Mucosa of rectum (tissue), 2 donors: ENCODE results near the gene PLA1A.

Experiments
- H3K27ac ChIP-seq, 2 donors: one replicate each; pipeline ENCODE4 v1.7.0; 2013; ENCODE audit warnings: inconsistent platforms in 2 of 2, low read depth in 2 of 2, low read length in 2 of 2
- H3K27me3 ChIP-seq, 2 donors: one replicate each; pipeline ENCODE4 v1.7.0; 2013; ENCODE audit warnings: low read length in 2 of 2; ENCODE audit not compliant: control insufficient read depth in 2 of 2, insufficient read depth in 2 of 2
- H3K36me3 ChIP-seq, 2 donors: one replicate each; pipeline ENCODE4 v1.7.0; 2013; ENCODE audit warnings: low read length in 2 of 2; ENCODE audit not compliant: control insufficient read depth in 2 of 2, insufficient read depth in 2 of 2
- H3K4me1 ChIP-seq, 2 donors: one replicate each; pipeline ENCODE4 v1.7.0; 2013; ENCODE audit warnings: low read length in 2 of 2, mild to moderate bottlenecking in 1 of 2; ENCODE audit not compliant: control insufficient read depth in 2 of 2, insufficient read depth in 2 of 2
- H3K4me3 ChIP-seq, 2 donors: one replicate each; pipeline ENCODE4 v1.7.0; 2013; ENCODE audit warnings: low read length in 2 of 2
- H3K9ac ChIP-seq, 2 donors: one replicate each; pipeline ENCODE4 v1.7.0; 2013; ENCODE audit warnings: low read length in 2 of 2, low read depth in 1 of 2, mild to moderate bottlenecking in 1 of 2
- H3K9me3 ChIP-seq, 2 donors: one replicate each; pipeline ENCODE4 v1.7.0; 2013; ENCODE audit warnings: low read length in 2 of 2; ENCODE audit not compliant: control insufficient read depth in 2 of 2
- donor health status: healthy.
- donor health status: Normal muscosa, but diverticular disease.

Gene PLA1A

GRCh38 chr3:119645813-119646212 is 48.1 kb downstream of the PLA1A start:
- Histone ChIP-seq H3K9me3 (no peaks in the 10 kb centered on the region), H3K9ac (no peak overlapping the region), H3K4me1 (peaks cover 0 to 3% of the 10 kb centered on the region in 2 donors), H3K4me3 (no peak overlapping the region), H3K27ac (no peak overlapping the region), H3K36me3 (peaks cover 3 to 4% of the 10 kb centered on the region in 2 donors), H3K27me3 (no peaks in the 10 kb centered on the region)

- peak overlapping the region; percentile 44 to 61 for H3K27ac ChIP-seq
- no peaks in the 10 kb centered on the region for H3K27me3 ChIP-seq
- H3K4me1 ChIP-seq: peaks cover 0 to 3% of the 10 kb centered on the region in 2 donors
- H3K4me3 ChIP-seq: no peak overlapping the region
- no peaks in the 10 kb centered on the region for H3K9me3 ChIP-seq
- H3K9ac ChIP-seq: no peak overlapping the region
- peaks cover under 1 to 3% of the 10 kb centered on the region in 2 donors for H3K36me3 ChIP-seq
Measured at GRCh38 chr3:119647171-119647570, 49.5 kb downstream of the PLA1A start.

DNA sequence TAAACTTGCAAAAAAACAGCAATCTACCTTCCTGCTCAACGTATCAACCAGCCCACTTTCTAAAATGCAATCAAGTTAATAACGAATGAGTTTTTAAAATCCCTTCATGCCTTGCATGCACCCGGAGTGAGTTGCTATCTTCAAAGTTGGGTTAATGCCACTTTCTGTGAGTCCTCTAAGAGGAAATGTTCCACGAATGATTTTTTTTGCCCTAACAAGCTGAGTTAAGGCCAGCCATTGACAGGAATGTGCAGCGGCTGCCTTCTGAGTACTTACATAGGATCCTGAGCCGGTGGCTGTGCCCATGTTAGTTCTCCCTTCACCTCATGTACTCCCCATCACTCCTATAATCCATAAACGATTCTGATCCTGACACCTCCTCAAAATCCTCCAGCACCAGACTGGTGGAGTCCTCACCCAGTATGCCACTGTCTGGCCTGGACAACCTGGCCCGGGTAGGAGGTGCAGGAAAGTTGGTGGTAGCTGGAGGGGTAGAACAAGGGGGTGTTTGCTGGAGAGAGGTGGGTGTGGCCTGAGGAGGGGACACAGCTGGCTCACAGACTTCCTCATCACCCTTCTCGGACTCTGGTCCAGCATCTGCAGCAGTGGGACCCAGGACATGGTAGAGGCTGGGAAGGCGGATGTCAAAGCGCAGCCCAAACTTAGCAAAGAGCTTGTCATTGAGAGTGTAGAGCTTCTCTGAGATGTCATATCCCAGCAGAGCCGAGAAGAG is 50.3 kb downstream of the PLA1A start:
- no peak overlapping the region for H3K4me3 ChIP-seq
- peak overlapping the region; percentile 44 to 61 for H3K27ac ChIP-seq
- no peak overlapping the region for H3K9ac ChIP-seq
- H3K27me3 ChIP-seq: no peaks in the 10 kb centered on the region
- H3K36me3 ChIP-seq: peaks cover 0 to 3% of the 10 kb centered on the region in 2 donors
- H3K4me1 ChIP-seq: peaks cover 0 to 3% of the 10 kb centered on the region in 2 donors
- no peaks in the 10 kb centered on the region for H3K9me3 ChIP-seq

DNA sequence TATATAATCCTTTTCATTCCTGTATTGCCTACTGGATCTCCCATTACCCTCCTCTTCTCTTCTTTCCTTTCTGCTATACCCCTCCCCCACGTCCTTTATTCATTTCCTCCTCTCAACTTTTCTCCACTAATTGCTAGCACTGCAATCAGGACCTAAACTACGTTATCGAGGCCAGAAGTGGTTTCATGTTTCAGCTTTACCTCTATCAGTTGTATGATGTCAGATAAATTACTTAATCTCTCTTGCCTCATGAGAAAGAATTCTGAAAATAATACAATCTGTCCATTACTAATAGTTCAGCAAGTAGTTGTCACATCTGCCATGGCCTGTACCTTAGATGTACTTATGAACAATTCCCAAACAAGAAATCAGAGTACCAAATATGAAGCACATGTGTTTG is 52.1 kb downstream of the PLA1A start:
- Histone ChIP-seq H3K4me1 (peaks cover 0 to 3% of the 10 kb centered on the region in 2 donors), H3K9me3 (no peaks in the 10 kb centered on the region), H3K36me3 (peaks cover 0 to 3% of the 10 kb centered on the region in 2 donors), H3K27me3 (no peaks in the 10 kb centered on the region), H3K27ac (no peak overlapping the region), H3K9ac (no peak overlapping the region), H3K4me3 (no peak overlapping the region)

DNA sequence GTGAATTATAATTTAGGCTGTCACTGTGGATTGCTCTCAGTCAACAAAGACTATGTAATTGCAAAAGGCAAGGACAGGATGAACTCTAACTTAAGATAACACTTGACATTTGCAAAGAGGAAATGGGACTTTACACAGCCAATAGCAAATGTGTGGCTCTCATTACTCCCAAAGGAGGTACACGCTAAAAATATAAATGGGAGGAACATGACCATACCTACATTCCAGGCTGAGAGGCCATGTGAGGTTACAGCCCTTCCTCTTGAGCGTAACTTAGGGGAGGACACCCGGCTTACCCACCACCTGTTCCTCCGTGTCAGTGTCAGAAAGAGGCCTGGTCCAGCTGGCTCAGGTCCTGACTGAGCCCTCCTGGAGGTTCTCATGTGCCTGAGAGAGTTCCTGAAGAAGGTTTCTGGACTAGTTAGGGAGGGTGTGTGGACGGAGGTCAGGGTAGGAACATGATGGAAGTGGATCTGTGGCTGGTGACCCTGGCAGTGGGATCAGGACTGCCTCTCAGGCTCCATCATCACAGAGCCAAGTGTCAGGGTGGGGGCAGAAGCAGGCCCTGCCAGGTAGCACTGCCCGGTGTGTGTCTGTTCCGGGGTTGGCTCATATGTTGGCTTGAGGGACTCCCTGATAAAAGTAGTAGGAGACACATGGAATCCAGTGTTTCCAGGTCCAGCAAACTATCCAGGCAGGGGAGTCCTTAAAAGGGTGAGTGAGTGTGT is 54.8 kb downstream of the PLA1A start:
- Histone ChIP-seq H3K27me3 (no peaks in the 10 kb centered on the region), H3K9me3 (no peaks in the 10 kb centered on the region), H3K4me1 (peaks cover 0 to 3% of the 10 kb centered on the region in 2 donors), H3K9ac (no peak overlapping the region), H3K27ac (peak overlapping the region in 1 of 2 donors; percentile 22), H3K4me3 (no peak overlapping the region), H3K36me3 (peaks cover 3% of the 10 kb centered on the region in 2 donors)

DNA sequence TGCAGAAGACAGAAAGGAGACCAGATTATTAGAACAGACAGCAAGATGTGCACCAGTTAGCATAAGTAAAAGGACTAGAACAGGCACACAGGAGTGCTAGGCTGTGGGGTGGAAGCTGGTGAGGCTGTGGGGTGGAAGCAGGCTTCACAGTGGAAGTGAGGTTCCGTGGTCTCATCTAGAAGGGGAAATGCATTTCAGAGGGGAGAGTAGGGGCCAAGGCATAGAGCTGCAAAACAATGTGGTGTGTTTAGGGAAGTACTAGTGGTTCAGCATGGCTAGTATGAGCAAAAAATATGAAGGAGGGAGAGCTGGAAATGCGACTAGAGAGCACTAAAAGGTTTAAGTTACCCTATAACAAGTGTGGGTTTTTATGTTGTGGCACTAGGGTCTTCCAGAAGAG is 56.2 kb downstream of the PLA1A start:
- no peaks in the 10 kb centered on the region for H3K27me3 ChIP-seq
- H3K4me1 ChIP-seq: no peaks in the 10 kb centered on the region
- H3K27ac ChIP-seq: no peak overlapping the region
- H3K9me3 ChIP-seq: no peaks in the 10 kb centered on the region
- no peak overlapping the region for H3K9ac ChIP-seq
- peaks cover 2 to 3% of the 10 kb centered on the region in 2 donors for H3K36me3 ChIP-seq
- H3K4me3 ChIP-seq: no peak overlapping the region

DNA sequence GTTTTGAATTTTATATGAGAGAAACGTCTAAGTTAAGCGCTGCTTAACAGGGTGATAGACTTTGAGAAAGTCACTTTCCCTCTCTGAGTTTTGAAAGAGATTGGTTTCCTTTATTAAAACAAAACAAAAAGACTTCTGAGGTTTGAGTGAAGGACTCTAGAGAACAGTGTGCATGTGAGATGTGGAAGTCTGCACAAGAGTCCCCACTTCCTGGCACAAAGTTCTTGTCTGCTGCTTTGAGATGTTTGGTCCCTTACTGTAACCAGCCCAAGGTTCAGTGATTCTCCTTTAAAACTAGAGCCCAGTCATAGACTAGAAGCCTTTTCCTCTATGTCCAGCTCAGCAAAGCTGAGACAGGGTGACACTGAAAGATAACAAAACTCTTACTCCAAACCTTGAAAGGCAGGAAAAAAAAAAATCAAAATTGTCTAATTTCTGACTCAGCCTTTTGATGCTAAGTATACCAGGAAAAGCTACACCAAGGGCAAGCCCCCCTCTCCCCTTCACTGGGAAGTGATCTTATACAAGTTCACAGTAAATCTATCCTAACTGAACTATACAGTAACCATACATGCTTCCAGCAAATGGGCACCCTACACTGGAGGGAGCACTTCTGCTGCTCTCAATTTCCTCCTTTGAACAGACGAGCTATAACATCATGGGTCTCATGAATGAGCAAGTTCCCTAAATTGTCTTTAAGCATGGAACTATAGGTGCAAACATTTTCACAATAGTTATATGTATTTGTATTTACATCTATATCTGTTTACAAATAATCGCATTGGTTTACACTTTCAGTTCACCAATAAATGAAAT is 60.4 kb downstream of the PLA1A start:
- Histone ChIP-seq H3K9me3 (no peaks in the 10 kb centered on the region), H3K9ac (no peak overlapping the region), H3K36me3 (peaks cover 2 to 3% of the 10 kb centered on the region in 2 donors), H3K4me3 (no peak overlapping the region), H3K4me1 (no peaks in the 10 kb centered on the region), H3K27ac (no peak overlapping the region), H3K27me3 (no peaks in the 10 kb centered on the region)

DNA sequence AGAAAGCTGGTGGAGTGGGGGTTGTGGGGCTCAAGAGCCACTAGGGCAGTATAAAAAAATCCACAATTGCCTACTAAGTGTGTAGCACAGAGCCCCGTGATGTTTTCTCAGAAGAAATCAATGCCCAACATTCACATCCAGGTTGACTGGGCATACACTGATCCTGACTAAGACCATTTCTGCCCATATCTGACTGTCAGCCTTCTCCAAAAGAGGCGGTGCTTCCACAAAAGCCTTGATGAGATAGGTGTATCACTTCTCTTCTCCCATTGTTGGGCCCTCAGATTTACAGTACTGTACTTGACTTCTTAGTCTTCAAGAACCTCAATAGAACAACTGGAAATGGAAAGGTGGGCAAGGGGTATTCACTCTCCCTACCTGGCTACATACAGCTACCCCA is 61.3 kb downstream of the PLA1A start:
- peak overlapping the region in 1 of 2 donors; percentile 10 for H3K4me3 ChIP-seq
- no peak overlapping the region for H3K27ac ChIP-seq
- H3K36me3 ChIP-seq: peaks cover 2 to 3% of the 10 kb centered on the region in 2 donors

GRCh38 chr3:119659606-119660291 is 62.1 kb downstream of the PLA1A start:
- Histone ChIP-seq H3K4me1 (no peaks in the 10 kb centered on the region), H3K27ac (peak overlapping the region in 1 of 2 donors; percentile 4), H3K4me3 (peak overlapping the region in 1 of 2 donors; percentile 10), H3K36me3 (peaks cover 2 to 3% of the 10 kb centered on the region in 2 donors), H3K9me3 (no peaks in the 10 kb centered on the region), H3K27me3 (no peaks in the 10 kb centered on the region), H3K9ac (no peak overlapping the region)

More for the DNA sequence above, 61.3 kb downstream of the PLA1A start:
- H3K27me3 ChIP-seq: no peaks in the 10 kb centered on the region
- H3K9me3 ChIP-seq: no peaks in the 10 kb centered on the region
- H3K4me1 ChIP-seq: no peaks in the 10 kb centered on the region
- no peak overlapping the region for H3K9ac ChIP-seq
